T47D (cell line): ENCODE data around the gene SNTA1.
"Not testable (repeated sequence)": the region's sequence is repeated elsewhere in the genome, so short reads cannot be mapped to it uniquely, and the experiment has no call there.

Source experiments
- DNase-seq, 2 experiments: peaks; one replicate each; pipeline versions ENCODE4 v3.0.0 to v3.0.0-alpha.2; 2011 to 2012; ENCODE audit warnings: low read depth in 1 of 2, low spot score in 1 of 2
- JUND ChIP-seq: IDR thresholded peaks from 2 replicates; pipeline ENCODE4 v1.6.1; 2012; ENCODE audit warnings: low read depth
- in situ Hi-C: cut with HindIII; loops from 2 replicates; pipeline ENCODE4 v1.10.0; 2016; ENCODE audit warnings: low sequenced_read_pairs, low pct_unique_long_range_greater_than_20kb

SNTA1 gene

DNA sequence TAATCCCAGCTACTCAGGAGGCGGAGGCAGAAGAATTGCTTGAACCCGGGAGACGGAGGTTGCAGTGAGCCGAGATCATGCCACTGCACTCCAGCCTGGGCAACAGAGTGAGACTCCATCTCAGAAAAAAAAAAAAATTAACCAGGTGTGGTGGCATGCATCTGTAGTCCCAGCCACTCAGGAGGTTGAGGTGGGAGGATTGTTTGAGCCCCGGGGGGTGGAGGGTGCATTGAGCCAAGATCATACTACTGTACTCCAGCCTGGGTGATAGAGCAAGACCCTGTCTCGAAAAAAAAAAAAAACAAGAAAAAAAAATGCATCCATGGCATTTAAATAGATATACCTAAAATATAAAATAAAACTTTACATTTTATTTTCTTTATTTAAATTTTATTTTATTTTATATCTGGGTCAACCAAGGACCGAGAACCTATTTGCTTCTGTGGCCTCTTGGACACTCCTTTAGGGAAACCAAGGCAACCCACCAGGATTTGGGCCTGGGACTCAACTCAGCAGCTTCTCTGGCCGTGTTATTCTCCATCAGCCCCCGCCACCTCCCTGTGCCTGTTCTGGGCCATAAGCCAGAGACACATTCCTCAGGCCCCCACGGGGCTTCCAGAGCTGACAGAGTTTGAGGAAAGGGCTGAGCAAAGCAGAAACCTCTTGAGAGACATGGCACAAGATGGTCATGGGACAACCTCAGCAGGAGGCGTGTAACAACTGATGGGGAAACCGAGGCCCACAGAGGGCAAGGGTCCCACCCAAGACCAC lies 6.2 kb downstream of the SNTA1 start:
- no peak for TF ChIP-seq JUND
- DNase-seq: no peak
- in situ Hi-C loops: no loop called here

DNA sequence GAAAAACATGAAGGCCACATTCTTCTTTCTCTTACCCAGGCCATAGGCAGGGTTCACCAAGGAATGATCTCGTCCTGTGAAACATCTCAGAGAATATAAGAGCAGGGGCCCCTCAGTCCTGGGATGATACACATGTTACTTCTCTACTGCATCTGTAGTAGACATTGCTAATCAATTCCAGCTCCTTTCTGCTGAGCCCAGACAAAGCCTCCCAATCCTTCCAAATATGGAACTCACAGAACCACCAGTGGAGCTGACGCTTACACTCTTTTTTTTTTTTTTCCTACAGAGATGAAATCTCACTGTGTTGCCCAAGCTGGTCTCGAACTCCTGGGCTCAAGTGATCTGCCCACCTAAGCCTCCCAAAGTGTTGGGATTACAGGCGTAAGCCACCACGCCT lies 9.1 kb downstream of the SNTA1 start:
- DNase-seq: no peak
- no peak for TF ChIP-seq JUND
- in situ Hi-C loops: no loop called here

DNA sequence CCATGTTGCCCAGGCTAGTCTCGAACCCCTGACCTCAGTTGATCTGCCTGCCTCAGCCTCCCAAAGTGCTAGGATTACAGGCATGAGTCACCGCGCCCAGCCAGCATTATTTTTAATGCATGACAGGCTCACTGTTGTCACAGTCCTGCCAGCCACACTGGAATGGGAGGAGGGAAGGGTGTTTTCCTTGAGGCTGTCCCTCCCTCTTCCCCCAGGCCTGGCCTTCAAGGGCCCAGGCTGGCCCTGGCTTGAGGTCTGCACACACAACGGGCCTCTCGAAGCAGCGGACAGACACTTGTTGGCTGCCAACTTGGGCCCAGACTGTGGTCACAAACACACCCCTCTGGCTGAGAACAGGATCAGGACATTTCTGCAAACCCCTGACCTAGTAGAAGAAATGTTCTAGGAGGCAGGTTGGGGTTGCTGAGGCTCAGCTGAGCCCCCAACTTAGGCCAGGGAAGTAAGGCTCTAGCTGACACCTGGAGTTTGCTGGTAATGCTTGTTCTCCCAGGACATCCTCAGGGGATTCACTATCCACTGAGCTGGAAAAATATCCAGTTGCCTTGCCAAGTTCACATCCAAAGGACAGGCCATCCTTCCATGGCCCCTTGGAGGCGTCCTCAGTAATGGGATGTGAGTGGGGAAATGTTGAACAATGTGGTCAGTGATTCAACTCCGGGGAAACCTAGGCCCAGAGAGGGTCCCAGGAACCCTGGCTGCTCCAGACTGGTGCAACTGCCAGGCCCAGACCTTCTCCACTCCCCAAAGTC lies 9.9 kb downstream of the SNTA1 start:
- TF ChIP-seq JUND: no peak
- no peak for DNase-seq
- in situ Hi-C loops: no loop called here

DNA sequence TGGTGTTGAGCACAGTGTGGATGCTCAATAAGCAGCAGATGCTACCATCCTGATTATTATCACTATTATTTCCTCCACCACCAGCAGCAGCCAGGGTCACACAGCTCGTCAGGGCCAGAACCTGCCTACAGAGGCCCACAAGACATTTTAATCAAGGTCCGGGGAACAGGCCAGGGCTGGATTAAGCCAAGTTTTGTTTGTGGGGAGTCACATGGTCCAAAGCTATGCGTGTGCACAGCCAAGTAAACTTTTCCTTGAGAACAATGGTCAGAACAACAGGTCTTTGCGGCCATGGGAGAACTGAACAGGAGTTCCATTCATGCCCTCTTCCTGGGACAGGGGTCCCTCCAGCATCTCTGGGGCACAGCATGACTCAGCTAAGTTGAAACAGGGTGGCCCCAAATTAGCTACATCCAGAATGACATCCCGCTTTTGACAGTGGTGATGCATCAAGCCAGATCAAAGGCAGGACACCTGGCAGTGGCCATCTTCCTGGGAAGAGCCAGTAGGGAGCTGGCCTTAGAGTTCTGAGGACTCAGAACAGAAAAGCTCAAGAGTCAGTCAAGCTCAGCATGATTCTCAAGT lies 11.7 kb downstream of the SNTA1 start:
- no peak for DNase-seq
- in situ Hi-C loops: no loop called here
- TF ChIP-seq JUND: no peak

DNA sequence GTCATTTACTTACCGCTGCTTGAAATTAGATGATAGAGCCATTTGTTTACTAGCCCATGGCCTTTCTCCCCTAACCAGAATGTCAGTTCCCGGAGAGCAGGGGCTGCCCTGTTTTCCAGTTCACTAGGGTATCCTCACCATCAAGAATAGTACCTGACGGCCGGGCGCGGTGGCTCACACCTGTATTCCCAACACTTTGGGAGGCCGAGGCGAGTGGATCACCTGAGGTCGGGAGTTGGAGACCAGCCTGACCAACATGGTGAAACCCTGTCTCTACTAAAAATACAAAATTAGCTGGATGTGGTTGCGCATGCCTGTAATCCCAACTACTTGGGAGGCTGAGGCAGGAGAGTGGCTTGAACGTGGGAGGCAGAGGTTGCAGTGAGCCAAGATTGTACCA lies 19.7 kb downstream of the SNTA1 start:
- in situ Hi-C loops, DNase-seq: not testable (repeated sequence)

DNA sequence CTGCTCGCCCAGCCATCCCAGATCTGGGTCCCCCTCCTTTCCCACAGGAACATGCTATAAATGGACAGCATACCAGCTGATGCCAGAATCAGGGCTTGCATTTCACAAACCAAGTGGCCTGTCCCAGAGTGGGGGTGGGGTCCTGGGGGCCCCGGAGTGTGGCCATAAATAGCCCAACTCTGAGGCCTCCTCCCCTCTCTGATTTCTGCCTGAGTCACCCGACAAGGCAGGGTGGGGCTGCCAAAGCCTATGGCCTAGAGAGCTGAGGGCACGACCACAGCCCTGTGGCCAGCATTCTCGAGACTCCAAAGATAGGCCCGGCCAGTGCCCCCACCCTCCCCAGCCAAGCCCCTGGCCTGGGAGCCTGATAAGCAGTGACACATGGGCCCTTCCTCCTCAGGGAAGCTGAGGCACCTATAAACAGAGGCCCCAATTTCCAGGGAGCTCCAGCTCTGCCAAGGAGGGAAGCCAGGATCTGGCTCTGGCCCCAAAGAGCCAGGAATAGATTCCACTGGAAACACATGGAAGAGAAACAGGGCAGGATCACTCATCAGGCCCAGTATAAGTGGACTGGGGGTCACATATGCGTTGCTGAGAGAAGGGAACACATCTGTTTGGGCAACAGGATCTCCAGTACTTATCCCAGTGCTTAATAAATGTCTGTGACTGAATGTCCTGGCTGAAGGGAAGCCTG lies 20.3 kb downstream of the SNTA1 start:
- DNase-seq: no peak
- no peak for TF ChIP-seq JUND
- in situ Hi-C loops: no loop called here

DNA sequence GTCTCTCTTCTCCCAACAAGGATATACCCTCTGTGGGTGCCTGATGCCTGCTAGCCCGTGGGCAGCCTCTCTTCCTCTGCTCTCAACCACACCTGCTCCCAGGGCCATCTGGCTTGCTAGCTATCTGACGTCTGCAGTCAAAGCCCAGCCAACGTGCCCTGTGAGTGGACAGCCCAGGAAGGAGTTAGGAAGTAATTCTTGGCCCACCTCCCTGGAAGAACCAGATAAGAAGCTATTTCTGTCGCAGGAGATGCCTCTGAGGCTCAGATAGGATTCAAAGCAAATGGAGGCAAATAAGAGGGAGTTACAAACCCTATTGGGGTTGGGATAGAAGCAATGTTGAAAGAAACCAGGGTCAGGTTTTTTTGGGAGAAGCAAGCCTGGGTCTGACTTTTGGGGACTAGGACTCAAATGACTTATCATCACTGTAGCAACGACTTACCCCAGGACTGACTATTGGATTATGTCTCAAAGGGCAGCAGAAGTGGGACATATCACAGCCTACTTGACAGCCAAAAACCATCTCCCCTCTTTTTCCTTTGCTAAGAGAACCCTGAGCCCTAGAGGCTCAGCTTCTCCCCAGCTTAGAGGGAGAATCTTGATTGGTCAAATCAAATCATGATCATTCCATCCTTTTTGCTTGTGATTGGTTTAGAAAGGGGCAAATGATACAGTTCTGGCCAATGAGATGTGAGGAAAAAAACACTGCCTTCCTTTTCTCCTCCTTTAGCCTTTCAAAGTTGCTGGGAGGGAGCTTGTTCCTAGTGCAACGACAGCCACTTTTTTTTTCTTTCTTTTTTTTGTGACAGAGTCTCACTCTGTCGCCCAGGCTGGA lies 24.2 kb downstream of the SNTA1 start:
- TF ChIP-seq JUND: no peak
- no peak for DNase-seq
- in situ Hi-C loops: no loop called here

DNA sequence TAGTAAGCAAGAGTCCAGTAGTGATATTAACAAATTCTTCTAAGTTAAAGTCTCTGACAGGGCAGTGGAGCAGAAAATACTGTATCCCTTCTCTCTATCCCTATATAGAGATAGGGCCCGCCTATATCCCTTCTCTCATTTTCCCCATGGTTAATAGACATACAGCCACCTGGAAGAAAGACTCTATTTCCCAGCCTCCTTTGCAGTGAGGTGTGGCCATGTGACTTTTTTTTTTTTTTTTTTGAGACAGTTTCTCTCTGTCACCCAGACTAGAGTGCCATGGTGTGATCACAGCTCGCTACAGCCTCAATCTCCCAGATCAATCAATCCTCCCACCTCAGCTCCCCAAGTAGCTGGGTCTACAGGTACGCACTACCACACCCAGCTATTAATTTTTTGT lies 25.5 kb downstream of the SNTA1 start:
- no peak for DNase-seq
- no peak for TF ChIP-seq JUND
- in situ Hi-C loops: no loop called here

DNA sequence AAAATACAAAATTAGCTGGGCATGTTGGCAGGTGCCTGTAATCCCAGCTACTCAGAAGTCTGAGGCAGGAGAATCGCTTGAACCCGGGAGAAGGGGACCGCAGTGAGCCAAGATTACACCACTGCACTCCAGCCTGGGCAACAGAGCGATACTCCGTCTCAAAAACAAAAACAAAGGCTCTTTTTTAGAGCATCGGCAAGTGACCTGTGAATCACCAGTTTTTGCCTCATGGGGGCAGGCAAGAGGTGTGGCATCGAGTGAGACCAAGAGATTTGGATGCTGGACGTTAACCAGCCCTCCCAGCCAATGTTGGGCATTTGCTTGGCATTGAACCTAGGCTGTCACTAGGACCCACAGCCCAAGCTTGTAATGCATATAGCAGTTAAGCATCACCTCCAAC lies 27.6 kb downstream of the SNTA1 start:
- no peak for TF ChIP-seq JUND
- DNase-seq: peak; percentile 40 to 61
- in situ Hi-C loops: no loop called here

DNA sequence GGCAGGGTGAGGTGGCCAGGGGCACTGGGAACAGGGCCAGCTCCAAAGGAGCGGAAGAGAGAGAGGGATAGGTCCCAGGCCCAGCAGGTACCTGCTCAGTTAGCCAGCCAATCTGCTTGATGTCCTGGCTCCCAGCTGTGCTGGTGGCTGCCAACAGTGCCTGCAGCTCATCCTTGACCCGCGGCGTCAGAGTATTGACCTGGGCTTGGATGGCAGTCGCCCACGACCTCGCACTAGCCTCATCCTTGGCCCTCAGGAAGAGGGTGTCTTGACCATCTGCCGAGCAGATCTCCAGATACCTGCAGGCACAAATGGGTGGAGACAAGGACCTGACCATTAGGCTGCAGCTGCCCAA lies 31.1 kb downstream of the SNTA1 start:
- TF ChIP-seq JUND: no peak
- peak in 1 of 2 experiments; percentile 32 for DNase-seq
- in situ Hi-C loops: no loop called here

DNA sequence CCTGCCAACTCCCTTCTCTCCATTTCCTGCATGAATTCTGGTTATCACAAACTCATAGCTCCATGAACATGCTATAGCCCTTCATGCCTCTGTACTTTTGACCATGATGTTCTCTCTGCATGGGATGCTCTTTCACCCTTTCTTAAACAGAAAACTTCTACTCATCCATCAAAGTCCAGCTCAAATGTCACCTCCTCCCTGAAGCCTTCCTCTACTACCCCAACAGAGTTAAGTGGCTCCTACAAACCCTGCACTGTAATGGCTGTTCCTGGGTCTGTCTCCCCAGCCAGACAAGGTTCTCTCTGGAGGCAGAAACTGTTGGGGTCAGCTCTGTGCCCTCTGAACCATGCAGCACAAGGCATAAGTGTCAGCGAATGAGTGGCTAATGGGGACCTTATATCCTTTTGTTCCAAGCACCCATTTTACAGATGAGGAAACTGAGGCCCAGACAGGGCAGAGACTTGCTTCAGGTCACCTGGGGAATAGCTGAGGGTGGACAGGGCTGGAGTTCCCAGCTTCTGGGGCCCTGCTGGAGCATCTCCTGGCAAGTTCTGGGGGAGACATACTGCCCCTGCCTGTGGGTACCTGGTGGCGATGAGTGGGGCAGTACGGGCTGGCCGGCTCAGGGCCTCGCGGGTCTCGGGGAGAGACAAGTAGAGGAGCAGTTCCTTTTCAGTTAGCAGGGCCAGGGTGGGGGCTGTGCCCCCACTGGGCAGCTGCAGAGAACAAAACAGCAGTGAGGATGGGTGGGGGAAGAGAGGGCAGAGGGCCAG lies 31.7 kb downstream of the SNTA1 start:
- no peak for DNase-seq
- in situ Hi-C loops: no loop called here
- TF ChIP-seq JUND: no peak

DNA sequence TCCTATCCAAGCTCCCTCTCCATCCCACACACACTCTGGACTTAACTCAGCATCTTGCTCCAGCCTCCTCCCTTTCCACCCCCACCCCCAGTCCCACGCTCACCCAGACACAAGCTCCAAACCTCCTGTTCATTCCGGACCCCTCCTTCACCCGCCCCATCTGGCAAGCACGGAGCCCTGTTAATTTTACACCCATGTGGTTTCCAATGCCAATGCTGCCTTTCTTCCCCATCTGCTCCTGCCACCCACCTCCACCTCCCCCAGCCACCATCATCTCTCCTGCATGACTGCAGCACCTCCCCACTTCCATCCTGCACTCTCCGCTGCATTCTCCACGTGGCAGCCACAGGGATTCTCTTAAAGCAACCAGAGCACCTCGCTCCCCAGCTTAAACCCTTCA lies 32.3 kb downstream of the SNTA1 start:
- in situ Hi-C loops: no loop called here
- no peak for TF ChIP-seq JUND
- DNase-seq: no peak
